ENCODE measurements around the gene MAD1L1.

Gene MAD1L1

DNA sequence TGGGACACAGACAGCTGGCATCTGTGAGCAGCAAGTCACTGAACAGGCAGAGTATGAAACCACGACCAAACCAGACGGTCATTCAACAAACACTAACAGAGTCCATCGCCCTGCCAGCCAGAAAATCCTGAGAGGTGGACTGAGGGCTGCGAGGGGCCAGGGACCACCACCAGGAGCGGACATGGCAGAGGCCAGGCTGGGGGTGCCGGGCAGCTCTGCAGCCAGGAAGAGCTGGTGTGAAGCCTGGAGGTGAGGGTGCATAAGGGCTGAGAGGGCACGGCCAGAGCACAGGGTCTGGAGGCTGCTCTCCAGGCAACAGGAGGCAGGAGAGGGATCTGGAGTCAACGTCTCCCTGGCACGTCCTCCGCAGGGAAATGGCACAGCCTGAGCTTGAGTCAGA is 15.5 kb downstream of the MAD1L1 start:
- no peak for DNase-seq

DNA sequence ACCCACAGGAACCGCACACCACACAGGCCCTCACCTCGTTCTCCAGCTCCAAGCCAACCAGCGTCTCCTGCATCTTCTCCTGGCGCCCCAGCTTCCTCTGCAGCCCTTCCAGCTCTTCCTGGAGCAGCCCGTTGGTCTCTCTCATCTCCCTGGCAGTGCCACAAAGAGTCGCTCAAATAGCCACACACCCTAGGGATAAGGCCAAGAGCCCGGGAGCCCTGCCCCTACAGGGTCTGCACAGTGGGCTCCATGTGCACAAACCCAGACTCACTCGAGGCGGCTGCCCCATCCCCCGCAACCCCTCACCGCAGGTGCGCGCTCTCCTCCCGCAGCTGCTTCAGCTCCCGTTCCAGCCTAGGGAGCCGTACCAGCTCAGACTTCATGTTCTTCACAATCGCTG is 16.9 kb downstream of the MAD1L1 start:
- no peak for DNase-seq

DNA sequence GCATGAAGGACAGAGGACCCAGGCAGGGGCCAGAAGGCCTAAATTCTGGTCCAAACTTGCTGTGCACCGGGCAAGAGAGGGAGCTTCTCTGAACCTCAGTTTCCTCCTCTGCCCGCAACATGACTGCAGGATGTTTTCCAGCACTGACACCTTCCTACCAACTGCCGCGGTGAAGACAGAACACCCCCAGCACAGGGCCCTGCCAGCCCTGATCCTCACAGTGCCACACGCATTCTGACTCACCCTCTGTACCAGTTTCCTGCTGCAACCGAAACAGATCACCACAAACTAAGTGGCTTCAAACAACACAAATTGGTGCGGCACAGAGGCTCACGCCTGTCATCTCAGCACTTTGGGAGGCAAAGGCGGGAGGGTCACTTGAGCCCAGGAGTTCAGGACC is 18.1 kb downstream of the MAD1L1 start:
- DNase-seq, result peak in 1 of 2 donors; percentile 7

DNA sequence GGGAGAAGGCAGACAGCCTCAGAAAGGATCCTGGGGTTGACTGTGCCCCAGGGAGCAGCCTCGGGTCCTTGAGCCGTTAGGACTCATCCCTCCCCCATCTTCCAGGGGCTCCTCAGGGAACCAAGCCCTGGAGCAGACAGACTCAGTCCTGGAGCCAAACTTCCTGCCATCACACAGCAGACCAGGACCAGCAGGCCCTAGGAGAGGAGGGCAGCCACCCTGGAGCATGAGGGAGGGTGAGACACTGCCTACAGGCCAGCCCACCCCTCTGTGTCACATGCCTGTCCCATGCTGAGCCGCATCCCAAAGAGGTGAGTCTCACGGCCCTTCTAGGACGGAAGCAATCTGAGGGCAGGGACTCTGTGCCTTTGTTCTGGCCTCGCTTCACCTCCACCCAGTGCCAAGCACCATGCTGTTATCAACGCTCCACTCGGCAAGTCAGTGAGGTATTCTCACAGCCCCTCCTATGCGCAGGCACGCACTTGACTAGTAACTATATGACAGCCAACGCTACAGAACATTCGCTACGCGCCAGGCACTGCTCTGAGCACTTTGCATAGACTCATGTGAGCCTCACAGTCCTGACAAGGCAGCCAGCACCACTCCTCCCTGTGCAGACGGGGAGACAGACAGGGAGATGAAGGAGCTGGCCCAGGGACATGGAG is 19.1 kb downstream of the MAD1L1 start:
- DNase-seq, result no peak

DNA sequence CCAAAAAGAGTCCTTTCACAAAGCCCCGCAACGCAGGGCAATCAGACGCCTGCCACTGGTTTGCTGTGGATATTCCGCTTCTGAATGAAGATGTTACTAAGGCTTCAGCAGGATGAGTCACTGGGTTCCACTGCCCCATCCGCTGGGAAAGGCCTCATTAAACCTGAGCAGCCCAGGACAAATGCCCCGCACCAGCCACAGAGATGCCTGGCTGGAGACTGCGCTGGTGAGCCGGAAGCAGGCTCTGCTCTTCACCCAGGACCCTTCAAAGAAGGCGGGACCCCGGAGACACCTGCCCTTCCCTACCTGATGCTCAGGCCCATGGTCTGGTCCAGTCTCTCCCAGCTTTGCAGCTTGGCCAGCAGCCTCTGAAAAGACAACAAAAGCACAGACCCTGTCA is 19.8 kb downstream of the MAD1L1 start:
- no peak for DNase-seq

DNA sequence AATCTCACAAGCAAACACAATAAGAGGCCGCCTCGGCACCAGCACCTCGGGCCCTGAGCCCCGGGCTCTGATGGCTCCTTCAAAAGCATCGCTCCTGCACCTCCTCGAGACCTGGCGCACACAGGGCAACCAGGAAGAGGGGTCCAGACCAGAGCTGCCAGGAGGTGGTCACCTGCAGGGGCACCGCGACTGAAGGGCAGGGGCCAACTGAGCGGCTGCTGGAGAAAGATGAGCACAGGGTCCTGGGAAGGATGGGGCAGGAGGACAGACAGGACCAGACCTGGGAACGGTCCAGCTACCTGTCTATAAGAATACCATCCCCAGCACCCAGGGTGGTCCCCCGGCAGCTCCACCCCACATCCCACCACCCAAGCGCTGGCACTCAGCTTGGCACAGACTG is 20.8 kb downstream of the MAD1L1 start:
- no peak for DNase-seq

DNA sequence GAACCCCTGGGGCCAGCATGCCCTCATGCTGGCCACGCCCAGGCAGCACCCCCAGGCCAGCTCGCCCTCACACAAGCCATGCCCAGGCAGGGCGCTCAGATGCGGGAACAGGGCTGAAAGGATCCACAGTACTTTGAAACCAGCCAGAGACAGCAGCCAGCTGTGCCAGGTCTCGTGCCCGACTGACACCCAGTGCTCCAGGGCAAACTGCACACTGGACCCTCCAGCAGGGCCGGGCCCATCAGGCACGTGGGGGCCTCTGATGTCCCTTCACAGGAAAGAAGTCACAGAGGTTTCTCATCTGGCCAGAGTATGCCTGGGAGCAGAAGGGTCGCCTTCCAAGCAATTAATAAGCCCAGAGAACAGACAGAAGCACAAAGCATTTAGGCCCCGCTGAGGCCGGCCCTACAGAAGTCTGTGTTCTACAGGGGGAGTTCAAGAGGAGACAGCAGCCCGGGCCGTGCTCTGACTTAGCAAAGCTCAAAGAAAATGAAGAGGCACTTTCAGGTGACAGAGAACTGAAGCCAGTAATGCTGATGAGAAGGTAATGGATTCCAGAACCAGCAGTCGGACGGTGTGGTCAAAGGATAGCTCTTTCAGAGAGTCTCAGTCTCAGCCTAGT is 21.4 kb downstream of the MAD1L1 start:
- DNase-seq, result no peak

DNA sequence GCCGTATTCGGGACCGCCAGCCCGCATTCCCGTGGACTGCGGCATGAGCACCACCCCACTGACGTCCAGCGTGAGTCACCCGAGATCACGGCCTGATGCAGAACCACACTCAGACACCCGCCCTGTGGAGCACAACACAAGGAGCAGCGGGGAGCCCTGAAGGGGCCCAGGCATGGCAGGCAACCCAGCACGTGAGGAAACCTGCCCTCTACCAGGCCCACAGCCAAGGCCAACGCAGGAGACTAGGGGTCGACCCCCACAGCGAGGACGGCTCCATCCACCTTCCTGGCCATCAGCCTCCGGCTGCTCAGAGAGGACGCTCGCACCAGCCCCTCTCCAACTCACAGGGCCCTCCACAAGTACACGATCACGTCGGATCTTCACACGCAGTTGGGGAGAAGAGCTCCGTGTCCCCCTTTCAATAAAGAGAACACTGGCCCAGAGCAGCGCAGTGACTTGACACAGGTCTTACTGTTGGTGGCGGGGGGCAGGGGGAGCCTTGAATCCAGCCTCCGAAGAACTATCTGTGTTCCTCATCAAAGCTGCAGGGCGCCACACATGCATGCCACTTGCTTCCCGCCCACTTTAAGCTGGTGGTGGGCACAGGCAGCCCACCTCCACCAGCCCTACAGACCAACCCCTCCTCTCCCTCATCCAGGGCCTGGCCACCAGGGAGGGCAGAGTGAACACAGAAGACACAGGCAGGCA is 22.0 kb downstream of the MAD1L1 start:
- DNase-seq, result no peak

DNA sequence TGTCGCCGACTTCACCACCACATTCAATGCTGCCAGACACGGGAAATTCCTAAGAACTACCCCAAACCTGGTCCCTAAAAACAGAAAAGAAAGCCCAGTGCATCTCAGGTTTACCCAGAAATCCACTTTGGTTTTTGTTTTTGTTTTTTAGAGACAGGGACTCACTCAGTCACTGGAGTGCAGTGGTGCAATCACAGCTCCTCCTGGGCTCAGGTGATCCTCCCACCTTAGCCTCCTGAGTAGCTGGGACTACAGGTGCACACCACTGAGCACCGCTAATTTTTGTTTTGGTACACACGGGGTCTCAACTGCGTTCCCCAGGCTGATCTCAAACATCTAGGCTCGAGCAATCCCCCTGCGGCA is 22.8 kb downstream of the MAD1L1 start:
- no peak for DNase-seq

DNA sequence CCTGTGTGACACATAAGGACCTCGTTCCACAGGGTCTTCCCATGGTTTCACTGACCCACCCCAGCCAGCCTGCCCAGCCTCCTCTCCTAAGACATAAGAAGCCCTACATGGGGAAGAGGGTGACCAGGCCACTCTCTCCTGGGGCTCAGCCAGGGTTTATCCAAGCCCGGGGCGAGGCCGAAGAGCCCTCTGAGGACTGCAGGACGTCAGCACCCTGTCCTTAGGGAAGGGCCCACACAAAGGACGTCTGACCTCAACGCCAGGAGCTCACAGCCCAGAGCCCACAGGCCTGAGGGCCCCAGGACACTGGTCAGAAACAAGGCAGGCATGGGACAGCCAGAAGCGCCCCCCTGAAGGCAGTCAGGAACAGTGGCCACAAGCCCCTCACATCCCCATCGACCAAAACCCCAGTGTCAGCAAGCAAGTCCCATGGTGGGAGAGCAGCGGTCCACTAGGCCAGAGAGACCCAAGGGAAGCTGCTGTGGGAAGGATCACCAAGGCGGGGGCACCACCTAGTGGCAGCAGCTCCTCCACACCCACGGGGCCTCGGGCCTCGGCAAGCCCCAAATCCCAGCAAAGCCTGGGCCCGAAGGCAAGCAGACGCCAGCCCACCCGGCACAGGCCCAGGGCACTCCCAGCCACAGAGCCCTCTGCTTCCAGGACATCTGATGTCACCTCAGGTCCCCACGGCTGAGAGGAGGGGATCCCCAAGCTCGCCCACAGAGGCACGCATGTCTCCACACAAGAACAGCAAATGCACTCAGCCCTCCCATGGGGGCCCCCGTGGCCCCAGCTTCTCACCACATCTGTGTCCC is 23.4 kb downstream of the MAD1L1 start:
- DNase-seq, result peak; percentile 47 to 50

DNA sequence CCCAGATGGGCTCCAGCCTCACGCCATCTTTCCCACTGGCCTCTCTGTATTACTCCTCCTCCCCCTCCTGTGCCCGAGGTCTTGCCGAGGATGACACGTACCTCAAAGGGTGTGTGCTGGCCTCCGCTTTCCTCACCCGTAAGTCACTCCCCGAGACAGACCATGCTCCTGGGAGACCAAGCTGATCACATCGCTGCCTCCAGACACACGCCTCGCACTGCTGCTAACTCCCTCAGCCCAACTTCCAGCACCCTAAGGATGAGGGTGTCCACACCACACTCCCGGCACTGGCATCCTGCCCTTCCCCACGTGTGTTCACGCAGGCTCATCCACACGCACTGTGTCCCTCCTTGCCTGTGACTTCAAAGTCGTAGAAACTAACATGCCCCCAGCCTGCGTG is 24.0 kb downstream of the MAD1L1 start:
- DNase-seq, result no peak

DNA sequence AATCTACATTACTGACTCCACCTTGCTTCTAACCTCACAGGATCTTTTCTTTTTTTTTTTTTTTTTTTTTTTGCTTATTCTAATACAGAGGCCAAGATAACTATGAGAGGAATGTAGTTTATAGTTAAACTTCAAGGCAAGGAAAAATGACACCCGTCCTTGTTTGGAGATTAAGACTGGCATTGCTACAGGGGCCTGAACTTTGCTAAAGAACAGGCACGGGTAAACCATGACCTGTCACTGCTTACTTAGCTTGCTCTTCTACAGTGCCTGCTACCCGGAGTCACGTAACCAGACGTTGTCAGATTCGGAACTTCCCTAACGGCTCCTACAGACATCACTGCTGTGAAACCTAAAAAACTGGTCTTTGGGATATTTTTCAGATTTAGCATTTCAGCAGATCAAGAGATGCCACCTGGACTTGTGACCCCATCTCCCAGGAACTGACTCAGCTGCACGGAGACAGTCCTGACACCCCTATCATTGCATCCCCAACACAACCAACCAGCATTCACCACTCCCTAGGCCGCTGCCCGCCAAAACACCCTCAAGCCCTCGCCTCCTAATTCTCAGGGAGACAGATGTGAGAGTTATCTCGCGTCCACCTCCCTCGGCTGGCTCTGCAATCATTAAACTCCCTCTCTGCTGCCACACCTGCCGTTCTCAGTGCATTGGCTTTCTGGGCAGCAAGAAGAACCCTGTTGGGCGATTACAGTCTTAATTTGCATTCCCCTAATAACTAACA is 27.5 kb downstream of the MAD1L1 start:
- no peak for DNase-seq

DNA sequence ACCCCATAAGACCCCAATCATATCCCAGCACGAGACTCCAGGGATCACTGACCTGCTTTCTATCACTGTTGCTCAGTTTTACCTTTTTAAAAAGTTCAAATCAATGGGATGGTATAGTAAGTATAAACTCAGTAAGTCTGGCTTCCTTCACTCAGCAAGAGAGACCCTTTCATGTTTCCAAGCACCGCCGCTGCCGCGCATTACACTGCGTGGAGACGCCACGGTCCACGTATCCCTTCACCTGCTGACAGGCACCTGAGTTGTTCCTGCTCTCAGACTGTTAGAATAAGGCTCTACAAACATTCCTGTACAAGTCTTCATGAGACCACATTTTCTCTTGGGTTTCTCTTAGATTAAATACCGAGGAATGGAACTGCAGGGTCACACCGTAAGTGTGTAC is 28.3 kb downstream of the MAD1L1 start:
- DNase-seq, result no peak

DNA sequence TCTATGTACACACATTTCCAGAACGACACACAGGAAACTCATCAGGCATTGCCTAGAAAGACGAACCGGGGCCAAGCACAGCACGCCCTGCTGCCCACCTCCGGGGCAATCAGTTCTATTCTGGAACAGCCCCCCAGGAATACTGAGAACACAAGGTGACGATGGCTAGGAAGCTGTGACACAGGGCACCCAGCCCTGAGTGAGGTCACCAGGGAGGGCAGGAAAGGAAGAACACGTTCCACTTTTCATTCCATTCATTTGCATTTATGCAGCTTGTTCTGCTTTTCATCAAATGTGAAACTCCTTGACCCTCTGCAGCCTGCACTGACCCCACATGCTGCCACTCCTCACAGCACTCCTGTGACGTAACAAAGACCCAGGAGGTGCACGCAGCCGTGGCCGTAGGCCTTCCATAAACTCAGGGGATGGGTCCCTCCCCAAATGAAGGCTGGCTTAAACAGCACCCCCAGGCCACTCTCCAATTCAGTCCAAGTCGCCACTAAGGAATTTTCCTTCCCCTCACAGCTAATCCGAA is 28.9 kb downstream of the MAD1L1 start:
- no peak for DNase-seq

DNA sequence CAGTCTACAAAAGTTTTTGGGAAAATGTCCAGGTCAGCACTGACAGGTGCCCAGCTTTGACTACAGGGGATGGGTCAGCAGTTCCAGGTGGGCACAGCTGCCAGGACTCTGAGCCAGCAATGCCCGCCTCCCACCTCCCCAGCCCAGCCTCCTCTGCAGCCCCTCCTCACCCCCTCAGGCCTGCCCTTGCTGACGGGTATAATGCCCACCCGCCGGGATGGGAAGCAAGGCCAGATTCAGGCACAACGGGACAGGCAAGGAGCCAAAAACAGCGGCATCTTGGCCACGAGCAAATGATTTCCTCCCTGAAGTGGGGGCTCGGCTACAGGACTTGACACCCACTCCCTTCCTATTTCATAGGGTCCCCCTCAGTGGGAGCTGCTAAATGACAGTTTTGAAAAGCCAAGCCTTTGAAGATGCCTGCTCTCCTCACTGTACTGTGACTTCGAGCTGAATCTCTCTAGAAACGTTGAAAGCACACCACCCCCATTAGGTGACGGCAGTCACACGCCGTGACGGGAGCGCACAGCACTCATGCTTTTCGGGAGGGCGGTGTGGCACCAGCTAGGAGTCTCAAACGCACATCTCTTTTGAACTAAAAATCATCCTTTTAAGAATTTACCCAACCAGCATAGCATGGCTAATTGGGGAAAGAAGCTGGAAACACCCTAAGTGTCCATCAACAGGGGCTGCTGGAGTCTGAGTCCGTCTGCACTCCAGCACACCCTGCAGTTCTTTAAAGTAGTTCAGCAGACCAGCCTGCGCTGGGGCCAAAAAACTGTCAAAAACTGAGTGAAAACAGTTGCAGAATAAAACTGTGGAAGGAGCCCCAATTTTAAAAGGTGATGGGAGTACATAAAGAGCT is 29.6 kb downstream of the MAD1L1 start:
- DNase-seq, result no peak

DNA sequence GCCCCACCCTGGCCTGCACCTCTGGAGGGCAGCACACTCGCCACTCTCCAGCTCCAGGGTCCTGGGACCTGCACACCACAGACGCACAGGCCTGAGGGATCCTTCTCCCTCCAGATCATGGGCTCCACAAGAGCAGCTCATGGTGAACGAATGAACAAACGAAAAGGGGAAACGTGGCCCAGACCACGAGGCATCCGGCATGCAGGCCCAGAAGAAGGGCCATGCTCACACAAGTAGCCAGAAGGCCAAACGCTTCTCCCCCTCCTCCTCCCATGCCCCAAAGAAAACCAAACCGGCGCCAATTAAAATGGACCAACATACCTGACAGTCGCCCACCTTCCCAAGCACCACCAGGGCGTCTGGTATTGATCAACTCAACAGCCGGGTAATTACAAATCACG is 30.4 kb downstream of the MAD1L1 start:
- DNase-seq, result no peak

DNA sequence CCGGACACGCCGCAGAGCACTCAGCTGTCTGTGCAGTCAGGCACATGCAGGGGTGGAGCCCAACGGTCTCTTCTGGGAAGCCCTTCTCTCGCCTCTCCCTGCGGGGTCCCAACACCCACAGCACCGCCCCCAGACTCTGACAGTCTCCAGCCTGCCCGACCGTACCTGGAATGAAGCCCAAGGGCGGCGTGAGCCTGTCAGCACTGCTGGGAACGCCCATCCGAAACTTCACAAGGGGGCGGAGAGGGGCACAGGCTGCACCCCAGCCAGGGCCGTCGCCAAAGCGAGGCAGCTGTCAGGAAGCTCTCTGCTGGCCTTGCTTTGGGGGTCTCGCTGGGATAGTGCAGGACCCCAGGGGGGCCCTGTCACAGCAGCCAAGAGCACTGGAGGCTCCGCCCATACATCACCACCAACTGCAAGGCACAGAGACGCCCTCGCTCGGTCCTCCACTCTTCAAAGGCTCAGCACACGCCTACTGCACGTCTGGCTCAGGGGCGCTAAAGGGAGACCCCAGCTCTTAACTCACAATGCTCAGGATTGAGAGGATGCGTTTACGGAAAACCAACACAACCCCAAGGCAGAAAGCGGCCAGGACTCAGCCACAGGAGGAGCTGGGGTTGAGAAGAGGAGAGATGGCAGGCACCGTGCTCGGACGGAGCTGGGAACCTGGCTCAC is 30.9 kb downstream of the MAD1L1 start:
- DNase-seq, result no peak

DNA sequence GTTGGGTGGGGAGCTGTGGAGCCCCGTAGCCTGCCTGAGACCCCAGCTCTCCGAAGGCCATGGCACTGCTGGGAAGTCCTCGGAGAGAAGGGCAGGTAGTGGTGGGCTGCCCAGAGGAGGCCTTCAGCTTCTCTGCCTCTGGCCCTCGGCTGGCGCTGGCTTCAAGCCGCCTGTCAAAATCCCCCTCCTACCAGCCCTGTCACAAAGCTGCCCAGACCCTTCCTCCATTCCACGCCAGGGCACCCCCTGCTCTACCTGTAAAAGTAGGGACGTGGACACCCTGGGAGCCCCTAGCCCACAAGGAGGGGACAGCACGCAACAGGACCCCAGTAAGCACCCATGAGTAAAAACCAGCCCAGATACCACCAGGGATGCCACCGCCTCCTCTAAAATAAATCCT is 31.6 kb downstream of the MAD1L1 start:
- DNase-seq, result no peak

DNA sequence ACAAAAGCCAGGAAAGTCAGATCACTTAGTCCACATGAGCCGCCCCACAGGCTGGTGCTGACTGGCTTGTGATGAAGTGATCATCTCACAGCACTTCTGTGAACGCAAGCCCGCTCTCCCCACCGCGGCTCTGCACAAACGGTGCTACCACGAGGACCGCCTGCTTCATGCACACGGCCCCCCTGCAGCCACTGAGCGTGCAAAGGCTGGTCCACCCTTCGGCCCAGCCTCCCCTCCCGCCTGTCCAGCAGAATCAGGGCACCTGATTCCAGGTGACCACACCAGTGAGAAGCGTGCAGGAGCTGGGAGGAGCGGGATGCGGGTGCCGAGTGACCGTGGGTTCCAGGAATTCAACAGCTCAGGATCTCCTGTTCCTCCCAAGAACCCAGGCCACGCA is 32.2 kb downstream of the MAD1L1 start:
- no peak for DNase-seq

DNA sequence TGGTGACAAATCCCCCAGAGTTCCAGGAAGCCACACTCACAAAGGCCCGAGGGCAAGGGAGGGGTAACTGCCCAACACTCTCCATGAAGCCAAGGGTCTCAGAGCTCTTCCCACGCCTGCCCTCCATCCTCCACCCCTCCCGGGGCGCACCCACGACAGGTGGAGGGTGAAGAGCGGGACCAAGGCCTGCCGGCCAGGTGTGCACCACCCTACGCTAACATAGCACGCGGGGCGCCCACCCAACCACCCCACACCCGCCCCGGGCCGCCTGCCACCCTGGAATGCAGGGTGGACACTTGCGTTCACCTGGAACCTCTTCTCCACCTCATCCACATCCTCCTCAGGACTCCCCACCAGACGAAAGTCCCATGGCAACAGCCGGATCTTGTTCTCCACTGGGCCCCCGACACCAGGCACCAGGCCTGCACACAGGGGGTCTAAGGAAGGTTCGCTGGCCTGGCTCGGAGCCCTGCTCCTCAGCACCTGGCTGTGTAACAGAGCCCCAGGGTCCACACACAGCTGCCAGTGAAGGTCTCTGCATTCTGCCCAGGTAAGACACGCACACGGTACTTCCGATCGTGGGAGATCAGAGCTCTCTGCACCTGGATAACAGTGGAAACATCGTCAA is 32.7 kb downstream of the MAD1L1 start:
- no peak for DNase-seq

DNA sequence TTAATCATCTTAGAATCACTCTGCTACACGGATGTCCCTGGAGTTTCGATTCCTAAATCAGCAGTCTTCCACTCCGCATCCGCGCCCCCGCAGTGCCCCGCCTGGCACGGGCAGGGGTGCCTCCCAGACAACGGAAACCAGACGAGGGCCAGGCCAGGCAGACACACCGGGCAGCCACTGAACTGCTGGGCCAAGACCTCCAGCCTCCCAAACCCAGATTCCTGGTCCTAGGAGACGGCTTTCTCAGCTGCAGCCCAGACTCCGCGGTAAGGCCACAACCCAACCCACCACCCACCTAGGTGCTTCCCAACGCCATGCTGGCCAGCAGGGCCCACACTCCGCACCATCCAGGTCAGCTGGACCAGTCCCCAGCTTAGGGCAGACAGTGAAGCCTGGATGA is 33.2 kb downstream of the MAD1L1 start:
- DNase-seq, result no peak

Measured in CD4-positive, alpha-beta T cell treated with Interleukin-4 for 1 hour (primary cell).